ENCODE measurements around the gene AKTIP.

- no peak for TF ChIP-seq RAD21 (IDR thresholded peaks at IDR 0.05; ENCODE audit: low read length)
- TF ChIP-seq CTCF (conservative IDR thresholded peaks at IDR 0.05; ENCODE audit: low read depth, low read length), result no peak
- TF ChIP-seq SMC3 (IDR thresholded peaks at IDR 0.05; ENCODE audit: low read depth, low read length), result no peak
- no peak for TF ChIP-seq POLR2A (IDR thresholded peaks at IDR 0.05; ENCODE audit: low read depth, low read length)
- TF ChIP-seq, protein P1, sequence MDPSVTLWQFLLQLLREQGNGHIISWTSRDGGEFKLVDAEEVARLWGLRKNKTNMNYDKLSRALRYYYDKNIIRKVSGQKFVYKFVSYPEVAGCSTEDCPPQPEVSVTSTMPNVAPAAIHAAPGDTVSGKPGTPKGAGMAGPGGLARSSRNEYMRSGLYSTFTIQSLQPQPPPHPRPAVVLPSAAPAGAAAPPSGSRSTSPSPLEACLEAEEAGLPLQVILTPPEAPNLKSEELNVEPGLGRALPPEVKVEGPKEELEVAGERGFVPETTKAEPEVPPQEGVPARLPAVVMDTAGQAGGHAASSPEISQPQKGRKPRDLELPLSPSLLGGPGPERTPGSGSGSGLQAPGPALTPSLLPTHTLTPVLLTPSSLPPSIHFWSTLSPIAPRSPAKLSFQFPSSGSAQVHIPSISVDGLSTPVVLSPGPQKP (IDR thresholded peaks at IDR 0.05; ENCODE audit: borderline replicate concordance, low read depth, low read length), result no peak
- TF ChIP-seq MAZ (IDR thresholded peaks at IDR 0.05; ENCODE audit: borderline replicate concordance, low read depth, low read length), result no peak
Observed at GRCh38 chr16:53501216-53501859, 1.7 kb downstream of the AKTIP start.
